ENCODE data around the gene ITGB7. TPM values are rescaled to one million over a fixed set of nuclear protein-coding genes. Genes with fewer than 3 reads are reported as not detected.
A peak's percentile ranks its signal among the peaks of the same experiment; 100 is the strongest.

The ITGB7 gene
- total RNA-seq, 4 donors from 2014 or later = 2.0 to 3.8 (median 2.4) TPM; not detected in 1

- Histone ChIP-seq H3K9me3 (no peaks in the 10 kb centered on the region), H3K27me3 (no peaks in the 10 kb centered on the region), H3K36me3 (no peaks in the 10 kb centered on the region), H3K4me3 (peak overlapping the region; percentile 73 to 78), H3K27ac (peak overlapping the region; percentile 99), H3K4me1 (peaks cover 8 to 41% of the 10 kb centered on the region in 2 donors)
- peak in 1 of 2 donors; percentile 51 for TF ChIP-seq POLR2A (IDR thresholded peaks at IDR 0.05)
- TF ChIP-seq, protein P1, sequence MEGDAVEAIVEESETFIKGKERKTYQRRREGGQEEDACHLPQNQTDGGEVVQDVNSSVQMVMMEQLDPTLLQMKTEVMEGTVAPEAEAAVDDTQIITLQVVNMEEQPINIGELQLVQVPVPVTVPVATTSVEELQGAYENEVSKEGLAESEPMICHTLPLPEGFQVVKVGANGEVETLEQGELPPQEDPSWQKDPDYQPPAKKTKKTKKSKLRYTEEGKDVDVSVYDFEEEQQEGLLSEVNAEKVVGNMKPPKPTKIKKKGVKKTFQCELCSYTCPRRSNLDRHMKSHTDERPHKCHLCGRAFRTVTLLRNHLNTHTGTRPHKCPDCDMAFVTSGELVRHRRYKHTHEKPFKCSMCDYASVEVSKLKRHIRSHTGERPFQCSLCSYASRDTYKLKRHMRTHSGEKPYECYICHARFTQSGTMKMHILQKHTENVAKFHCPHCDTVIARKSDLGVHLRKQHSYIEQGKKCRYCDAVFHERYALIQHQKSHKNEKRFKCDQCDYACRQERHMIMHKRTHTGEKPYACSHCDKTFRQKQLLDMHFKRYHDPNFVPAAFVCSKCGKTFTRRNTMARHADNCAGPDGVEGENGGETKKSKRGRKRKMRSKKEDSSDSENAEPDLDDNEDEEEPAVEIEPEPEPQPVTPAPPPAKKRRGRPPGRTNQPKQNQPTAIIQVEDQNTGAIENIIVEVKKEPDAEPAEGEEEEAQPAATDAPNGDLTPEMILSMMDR (IDR thresholded peaks at IDR 0.05) = no peak
- intact Hi-C loops (cut with DNase I; ENCODE audit: low total_unique reads) = no loop called here
- DNase-seq = peak; percentile 75 to 82
Measured at GRCh38 chr12:53221203-53222080, 14.4 kb upstream of the ITGB7 start.

DNA sequence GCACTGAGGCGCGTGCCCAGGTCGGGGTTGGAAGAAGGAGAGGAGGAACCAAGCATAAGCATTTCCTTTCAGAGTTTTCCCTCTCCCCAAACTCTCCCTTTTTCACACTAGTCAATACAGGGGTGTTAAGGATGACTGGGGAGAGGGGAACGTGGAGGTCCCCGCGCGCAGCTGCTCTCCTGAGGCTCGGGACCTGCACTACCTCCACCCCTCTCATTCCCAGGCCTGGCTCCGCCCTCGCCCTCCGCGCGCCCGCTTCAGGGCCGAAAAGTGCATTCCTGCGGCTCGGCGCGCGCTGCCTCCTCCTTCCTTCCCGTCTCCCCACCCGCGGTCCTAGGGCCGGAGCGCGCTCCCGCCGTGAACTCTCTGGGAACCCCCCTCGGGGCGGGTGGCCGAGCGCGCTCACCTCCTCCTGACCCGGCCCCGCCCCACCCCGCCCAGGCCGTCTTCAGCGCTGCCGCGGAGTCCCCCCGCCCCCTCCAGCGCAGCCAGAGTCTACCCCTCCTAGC is 13.7 kb upstream of the ITGB7 start:
- H3K9me3 ChIP-seq = no peaks in the 10 kb centered on the region
- peak overlapping the region; percentile 99 for H3K27ac ChIP-seq
- no peak for TF ChIP-seq POLR2A (IDR thresholded peaks at IDR 0.05)
- no peaks in the 10 kb centered on the region for H3K36me3 ChIP-seq
- intact Hi-C loops (cut with DNase I; ENCODE audit: low total_unique reads) = no loop called here
- peaks cover 8 to 41% of the 10 kb centered on the region in 2 donors for H3K4me1 ChIP-seq
- H3K4me3 ChIP-seq = peak overlapping the region; percentile 73 to 78
- H3K27me3 ChIP-seq = no peaks in the 10 kb centered on the region
- peak; percentile 90 to 91 for DNase-seq

DNA sequence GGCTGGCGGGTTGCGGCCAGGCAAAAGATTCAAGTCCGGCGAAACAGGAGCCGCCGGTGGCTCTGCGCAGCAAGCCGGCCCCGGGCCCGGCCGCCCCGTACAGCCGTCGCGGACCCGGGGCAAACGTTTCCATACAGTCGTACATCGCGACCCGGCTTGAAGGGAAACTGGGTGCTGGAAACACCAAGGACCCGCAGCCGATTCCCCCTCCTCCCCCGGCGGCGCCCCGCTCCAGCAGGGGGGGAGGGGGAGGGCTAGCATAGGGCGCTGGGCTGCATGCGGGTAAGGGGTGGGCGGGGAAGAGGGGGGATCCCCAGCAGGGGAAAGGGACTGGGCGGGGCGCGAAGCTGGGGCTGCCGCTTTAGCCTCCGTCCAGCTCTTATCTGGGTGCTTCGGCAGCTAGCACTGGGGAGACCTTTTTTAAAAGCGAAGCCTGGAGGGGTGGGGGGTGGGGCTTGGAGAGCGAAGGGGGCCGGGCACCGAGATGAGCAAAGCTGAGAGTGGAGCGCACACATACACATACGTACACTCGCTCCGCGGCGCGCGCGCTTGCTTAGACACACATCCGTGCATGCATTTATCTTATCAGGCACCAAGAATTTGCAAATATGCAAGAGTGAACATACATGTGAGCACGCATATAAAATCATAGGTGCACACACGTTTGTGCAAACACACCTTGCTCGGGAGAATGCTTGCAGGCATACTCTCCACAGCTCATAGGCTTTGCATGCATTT is 13.1 kb upstream of the ITGB7 start:
- no peaks in the 10 kb centered on the region for H3K27me3 ChIP-seq
- DNase-seq = peak in 1 of 2 donors; percentile 72
- H3K36me3 ChIP-seq = no peaks in the 10 kb centered on the region
- H3K27ac ChIP-seq = peak overlapping the region; percentile 99
- intact Hi-C loops (cut with DNase I; ENCODE audit: low total_unique reads) = loop anchor here (5.0 to 10.0 kb wide), 2 partner anchors 32 to 65 kb away; a partner anchor contains a TSS
- TF ChIP-seq POLR2A (IDR thresholded peaks at IDR 0.05) = no peak
- TF ChIP-seq, protein P1 (IDR thresholded peaks at IDR 0.05) = no peak
- H3K9me3 ChIP-seq = no peaks in the 10 kb centered on the region
- H3K4me1 ChIP-seq = peaks cover 8 to 41% of the 10 kb centered on the region in 2 donors
- peak overlapping the region; percentile 73 to 78 for H3K4me3 ChIP-seq

DNA sequence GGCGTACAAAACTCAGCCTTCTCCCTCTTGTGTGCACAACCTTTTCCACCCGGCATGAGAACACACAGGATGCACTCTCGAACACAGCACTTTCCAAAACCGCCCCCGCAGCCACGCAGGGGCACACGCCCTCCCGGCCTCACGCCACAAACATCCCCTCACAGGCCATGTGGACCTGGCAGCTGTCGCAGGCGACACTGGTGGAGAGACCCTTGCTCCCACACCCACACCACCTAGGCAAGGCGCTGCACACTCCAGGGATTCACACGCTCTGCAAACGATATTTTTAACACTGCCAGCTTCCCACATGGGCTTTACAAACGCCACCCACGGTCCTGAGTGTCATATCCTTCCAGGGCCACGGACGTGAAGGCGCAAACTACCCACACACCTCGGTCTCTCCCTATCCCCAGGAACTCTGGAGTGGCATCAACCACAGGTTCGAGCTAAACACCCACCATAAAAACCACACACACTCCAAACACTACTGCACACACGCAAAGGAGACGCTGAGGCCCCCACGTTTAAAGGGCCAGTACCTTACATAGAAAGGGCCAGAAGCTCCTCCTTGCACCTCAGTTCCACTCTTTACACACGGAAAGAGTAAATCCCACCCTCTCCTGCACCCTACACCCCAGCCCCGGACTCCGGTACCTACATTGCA is 12.4 kb upstream of the ITGB7 start:
- no peaks in the 10 kb centered on the region for H3K9me3 ChIP-seq
- intact Hi-C loops (cut with DNase I; ENCODE audit: low total_unique reads) = loop anchor here (5.0 to 10.0 kb wide), 2 partner anchors 33 to 65 kb away; a partner anchor contains a TSS
- peak overlapping the region; percentile 99 for H3K27ac ChIP-seq
- no peak for DNase-seq
- H3K4me3 ChIP-seq = peak overlapping the region; percentile 73 to 78
- TF ChIP-seq, protein P1 (IDR thresholded peaks at IDR 0.05) = no peak
- TF ChIP-seq POLR2A (IDR thresholded peaks at IDR 0.05) = no peak
- H3K4me1 ChIP-seq = peaks cover 6 to 41% of the 10 kb centered on the region in 2 donors
- H3K36me3 ChIP-seq = no peaks in the 10 kb centered on the region
- no peaks in the 10 kb centered on the region for H3K27me3 ChIP-seq
